ENCODE results near the gene CCDC85C. TPM values are rescaled to one million over a fixed set of nuclear protein-coding genes. Genes with fewer than 3 reads are reported as not detected.

Gene CCDC85C
- total RNA-seq, 1 donor from 2014 or later, result 7.0 TPM

GRCh38 chr14:99522457-99522891 is 81.5 kb downstream of the CCDC85C start:
- Mint-ChIP-seq H3K27ac (ENCODE audit: unreplicated experiment) (peak overlapping the region; percentile 66), H3K4me1 (ENCODE audit: low read depth) (peaks cover 24% of the 10 kb centered on the region), H3K9me3 (ENCODE audit: low read depth) (no peaks in the 10 kb centered on the region), H3K36me3 (ENCODE audit: low read depth) (no peaks in the 10 kb centered on the region), H3K4me3 (ENCODE audit: unreplicated experiment) (no peak overlapping the region), H3K27me3 (ENCODE audit: low read depth) (no peaks in the 10 kb centered on the region)
- DNase-seq (ENCODE audit: low spot score), result peak; percentile 83
- TF ChIP-seq, protein P1, sequence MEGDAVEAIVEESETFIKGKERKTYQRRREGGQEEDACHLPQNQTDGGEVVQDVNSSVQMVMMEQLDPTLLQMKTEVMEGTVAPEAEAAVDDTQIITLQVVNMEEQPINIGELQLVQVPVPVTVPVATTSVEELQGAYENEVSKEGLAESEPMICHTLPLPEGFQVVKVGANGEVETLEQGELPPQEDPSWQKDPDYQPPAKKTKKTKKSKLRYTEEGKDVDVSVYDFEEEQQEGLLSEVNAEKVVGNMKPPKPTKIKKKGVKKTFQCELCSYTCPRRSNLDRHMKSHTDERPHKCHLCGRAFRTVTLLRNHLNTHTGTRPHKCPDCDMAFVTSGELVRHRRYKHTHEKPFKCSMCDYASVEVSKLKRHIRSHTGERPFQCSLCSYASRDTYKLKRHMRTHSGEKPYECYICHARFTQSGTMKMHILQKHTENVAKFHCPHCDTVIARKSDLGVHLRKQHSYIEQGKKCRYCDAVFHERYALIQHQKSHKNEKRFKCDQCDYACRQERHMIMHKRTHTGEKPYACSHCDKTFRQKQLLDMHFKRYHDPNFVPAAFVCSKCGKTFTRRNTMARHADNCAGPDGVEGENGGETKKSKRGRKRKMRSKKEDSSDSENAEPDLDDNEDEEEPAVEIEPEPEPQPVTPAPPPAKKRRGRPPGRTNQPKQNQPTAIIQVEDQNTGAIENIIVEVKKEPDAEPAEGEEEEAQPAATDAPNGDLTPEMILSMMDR (IDR thresholded peaks at IDR 0.05), result no peak

- H3K36me3 Mint-ChIP-seq (ENCODE audit: low read depth), result no peaks in the 10 kb centered on the region
- no peaks in the 10 kb centered on the region for H3K27me3 Mint-ChIP-seq (ENCODE audit: low read depth)
- H3K9me3 Mint-ChIP-seq (ENCODE audit: low read depth), result no peaks in the 10 kb centered on the region
- TF ChIP-seq, protein P1 (IDR thresholded peaks at IDR 0.05), result no peak
- H3K4me3 Mint-ChIP-seq (ENCODE audit: unreplicated experiment), result no peak overlapping the region
- peak overlapping the region; percentile 66 for H3K27ac Mint-ChIP-seq (ENCODE audit: unreplicated experiment)
- H3K4me1 Mint-ChIP-seq (ENCODE audit: low read depth), result peaks cover 24% of the 10 kb centered on the region
- no peak for DNase-seq (ENCODE audit: low spot score)
Measured at GRCh38 chr14:99522025-99522401, 82.0 kb downstream of the CCDC85C start.

- H3K4me1 Mint-ChIP-seq (ENCODE audit: low read depth), result peaks cover 24% of the 10 kb centered on the region
- DNase-seq (ENCODE audit: low spot score), result peak; percentile 84
- no peak overlapping the region for H3K4me3 Mint-ChIP-seq (ENCODE audit: unreplicated experiment)
- H3K27ac Mint-ChIP-seq (ENCODE audit: unreplicated experiment), result no peak overlapping the region
- no peaks in the 10 kb centered on the region for H3K9me3 Mint-ChIP-seq (ENCODE audit: low read depth)
- H3K36me3 Mint-ChIP-seq (ENCODE audit: low read depth), result no peaks in the 10 kb centered on the region
- TF ChIP-seq, protein P1 (IDR thresholded peaks at IDR 0.05), result no peak
- H3K27me3 Mint-ChIP-seq (ENCODE audit: low read depth), result no peaks in the 10 kb centered on the region
Measured at GRCh38 chr14:99521176-99522024, 82.6 kb downstream of the CCDC85C start.

GRCh38 chr14:99520571-99521081 is 83.4 kb downstream of the CCDC85C start:
- Mint-ChIP-seq H3K9me3 (ENCODE audit: low read depth) (no peaks in the 10 kb centered on the region), H3K36me3 (ENCODE audit: low read depth) (no peaks in the 10 kb centered on the region), H3K4me3 (ENCODE audit: unreplicated experiment) (no peak overlapping the region), H3K4me1 (ENCODE audit: low read depth) (peaks cover 24% of the 10 kb centered on the region), H3K27ac (ENCODE audit: unreplicated experiment) (no peak overlapping the region), H3K27me3 (ENCODE audit: low read depth) (no peaks in the 10 kb centered on the region)
- DNase-seq (ENCODE audit: low spot score), result peak; percentile 73
- TF ChIP-seq, protein P1 (IDR thresholded peaks at IDR 0.05), result no peak

DNA sequence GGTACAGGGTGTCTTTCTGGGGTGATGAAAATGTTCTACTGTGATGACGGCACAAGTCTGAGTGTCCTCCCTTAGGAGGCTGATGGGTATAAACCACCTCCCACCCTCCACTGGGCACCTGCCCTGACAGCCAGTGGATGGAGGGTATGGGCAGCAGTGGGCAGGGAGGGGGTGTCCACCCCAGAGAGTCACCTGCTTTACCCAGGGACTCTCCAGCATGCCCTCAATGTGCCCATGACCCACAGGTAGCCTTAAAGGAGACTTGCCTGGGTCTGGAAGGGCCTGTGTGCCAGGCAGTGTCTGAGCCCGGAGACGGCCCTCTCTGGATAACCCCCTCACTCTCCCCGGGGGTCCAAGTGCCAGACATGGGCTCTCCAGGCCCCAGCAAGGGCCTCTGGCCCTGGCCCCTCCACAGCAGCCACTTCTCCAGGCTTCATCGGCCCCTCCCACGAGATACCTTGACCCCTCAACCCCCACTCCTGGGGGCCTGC is 84.0 kb downstream of the CCDC85C start:
- H3K9me3 Mint-ChIP-seq (ENCODE audit: low read depth), result no peaks in the 10 kb centered on the region
- no peaks in the 10 kb centered on the region for H3K27me3 Mint-ChIP-seq (ENCODE audit: low read depth)
- H3K4me1 Mint-ChIP-seq (ENCODE audit: low read depth), result peaks cover 21% of the 10 kb centered on the region
- H3K36me3 Mint-ChIP-seq (ENCODE audit: low read depth), result no peaks in the 10 kb centered on the region
- TF ChIP-seq, protein P1 (IDR thresholded peaks at IDR 0.05), result no peak
- DNase-seq (ENCODE audit: low spot score), result peak; percentile 88
- no peak overlapping the region for H3K4me3 Mint-ChIP-seq (ENCODE audit: unreplicated experiment)
- H3K27ac Mint-ChIP-seq (ENCODE audit: unreplicated experiment), result no peak overlapping the region

Measured in chondrocyte (in vitro differentiated cells).